GM10248 (cell line): ENCODE data around the gene LRRC4C.
"Not testable (repeated sequence)": the region's sequence is repeated elsewhere in the genome, so short reads cannot be mapped to it uniquely, and the experiment has no call there.

Experiments
- CTCF ChIA-PET: fragments of 300-600 bp; sonication (Branson Sonifier 250); formaldehyde crosslinking; extraction: SDS; loops from one replicate; lab custom pipeline; 2021; ENCODE audit warnings: antibody characterized with exemption; lab: Yijun Ruan, JAX
- POLR2A ChIA-PET: fragments of 350-650 bp; sonication (Branson Sonifier 250); formaldehyde crosslinking; extraction: SDS; loops from one replicate; lab custom pipeline; 2020; ENCODE audit warnings: antibody characterized with exemption; lab: Yijun Ruan, JAX
- DNase-seq: peaks from one replicate; pipeline ENCODE4 v3.0.0; 2012; ENCODE audit errors: extremely low spot score
- TF ChIP-seq, protein P1 (sequence below): IDR thresholded peaks from 2 replicates; pipeline ENCODE4 v1.5.1; 2012; ENCODE audit warnings: mild to moderate bottlenecking, low read depth; ENCODE audit errors: extremely low read depth, missing control alignments, control extremely low read depth

LRRC4C gene

DNA sequence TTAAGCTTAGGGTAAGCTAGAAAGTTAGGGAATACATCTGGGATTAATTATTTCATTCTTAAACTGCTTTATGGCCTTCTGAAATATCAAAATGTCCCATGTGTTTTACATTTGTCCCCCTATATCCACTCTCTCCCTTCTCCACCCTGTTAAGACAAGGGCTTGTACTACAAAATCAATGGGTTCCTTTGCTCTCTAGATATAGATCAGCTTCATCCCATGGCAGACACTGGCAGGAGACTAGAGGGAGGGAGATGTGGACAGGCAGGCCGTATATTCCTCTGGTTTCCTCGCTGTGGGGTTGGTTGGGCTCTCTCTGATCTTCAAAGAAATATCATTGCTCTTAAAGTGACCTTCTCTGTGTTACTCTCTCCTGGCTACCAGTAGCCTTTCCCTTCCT is 1281.0 kb downstream of the LRRC4C start:
- ChIA-PET POLR2A (no interaction called here), CTCF (interaction anchor here (0.7 to 1.2 kb wide), 2 partner anchors 27 to 96 kb away, joined by 3 read pairs; no protein-coding TSS in a partner anchor)
- TF ChIP-seq, protein P1, sequence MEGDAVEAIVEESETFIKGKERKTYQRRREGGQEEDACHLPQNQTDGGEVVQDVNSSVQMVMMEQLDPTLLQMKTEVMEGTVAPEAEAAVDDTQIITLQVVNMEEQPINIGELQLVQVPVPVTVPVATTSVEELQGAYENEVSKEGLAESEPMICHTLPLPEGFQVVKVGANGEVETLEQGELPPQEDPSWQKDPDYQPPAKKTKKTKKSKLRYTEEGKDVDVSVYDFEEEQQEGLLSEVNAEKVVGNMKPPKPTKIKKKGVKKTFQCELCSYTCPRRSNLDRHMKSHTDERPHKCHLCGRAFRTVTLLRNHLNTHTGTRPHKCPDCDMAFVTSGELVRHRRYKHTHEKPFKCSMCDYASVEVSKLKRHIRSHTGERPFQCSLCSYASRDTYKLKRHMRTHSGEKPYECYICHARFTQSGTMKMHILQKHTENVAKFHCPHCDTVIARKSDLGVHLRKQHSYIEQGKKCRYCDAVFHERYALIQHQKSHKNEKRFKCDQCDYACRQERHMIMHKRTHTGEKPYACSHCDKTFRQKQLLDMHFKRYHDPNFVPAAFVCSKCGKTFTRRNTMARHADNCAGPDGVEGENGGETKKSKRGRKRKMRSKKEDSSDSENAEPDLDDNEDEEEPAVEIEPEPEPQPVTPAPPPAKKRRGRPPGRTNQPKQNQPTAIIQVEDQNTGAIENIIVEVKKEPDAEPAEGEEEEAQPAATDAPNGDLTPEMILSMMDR = no peak
- no peak for DNase-seq

GRCh38 chr11:40175980-40176379 is 1283.5 kb downstream of the LRRC4C start:
- TF ChIP-seq, protein P1 = no peak
- CTCF ChIA-PET = no interaction called here
- POLR2A ChIA-PET = no interaction called here
- DNase-seq = no peak

DNA sequence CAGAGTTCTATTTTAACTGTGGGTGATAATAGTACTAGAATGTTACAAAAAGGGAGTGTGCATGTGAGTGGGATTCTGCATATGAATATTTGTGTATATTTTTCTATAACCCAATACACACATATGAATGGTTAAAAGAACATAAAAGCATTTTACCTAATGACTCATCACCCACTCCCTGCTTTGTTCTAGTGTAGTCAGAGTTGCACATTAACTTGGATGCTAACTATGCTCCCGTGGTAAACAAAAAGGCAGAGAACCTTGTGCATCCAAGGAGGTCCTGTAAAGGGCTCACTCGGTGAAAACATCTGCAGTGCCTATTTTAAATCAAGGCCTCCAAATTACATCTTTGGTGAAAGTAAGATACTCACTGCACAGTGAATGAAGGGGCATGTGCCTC is 1289.4 kb downstream of the LRRC4C start:
- POLR2A ChIA-PET = no interaction called here
- TF ChIP-seq, protein P1 = no peak
- CTCF ChIA-PET = no interaction called here
- no peak for DNase-seq

DNA sequence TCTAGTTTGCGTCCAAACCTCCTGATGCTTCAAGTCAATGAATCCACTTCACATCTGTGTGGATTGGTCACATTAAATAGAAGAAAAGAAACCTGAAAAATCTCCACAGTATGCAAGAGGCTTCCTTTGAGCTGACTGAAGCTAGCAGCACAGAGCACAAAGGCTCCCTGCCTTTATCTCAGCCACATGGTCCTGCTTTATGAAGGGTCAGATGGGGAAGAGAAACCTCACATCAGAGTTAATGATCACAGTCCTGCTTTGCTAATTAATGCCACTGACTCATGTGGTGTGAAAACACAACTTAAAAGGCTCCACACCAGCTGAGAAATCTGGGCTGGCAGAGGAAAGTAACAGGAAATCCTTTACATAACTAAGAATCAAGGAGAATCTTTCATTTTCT is 1291.0 kb downstream of the LRRC4C start:
- ChIA-PET CTCF (no interaction called here), POLR2A (no interaction called here)
- no peak for DNase-seq
- TF ChIP-seq, protein P1 = no peak

DNA sequence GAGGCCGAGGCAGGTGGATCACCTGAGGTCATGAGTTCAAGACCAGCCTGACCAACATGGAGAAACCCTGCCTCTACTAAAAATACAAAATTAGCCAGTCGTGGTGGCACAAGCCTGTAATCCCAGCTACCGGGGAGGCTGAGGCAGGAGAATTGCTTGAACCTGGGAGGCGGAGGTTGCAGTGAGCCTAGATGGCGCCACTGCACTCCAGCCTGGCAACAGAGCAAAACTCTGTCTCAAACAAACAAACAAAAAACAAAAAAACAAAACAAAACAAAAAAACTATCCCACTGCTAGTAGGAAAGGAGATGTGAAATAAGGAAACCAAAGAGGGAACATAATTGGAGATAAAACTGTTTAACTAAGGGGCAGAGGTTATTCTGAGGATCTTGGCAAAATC is 1291.6 kb downstream of the LRRC4C start:
- CTCF ChIA-PET, POLR2A ChIA-PET, DNase-seq: not testable (repeated sequence)

DNA sequence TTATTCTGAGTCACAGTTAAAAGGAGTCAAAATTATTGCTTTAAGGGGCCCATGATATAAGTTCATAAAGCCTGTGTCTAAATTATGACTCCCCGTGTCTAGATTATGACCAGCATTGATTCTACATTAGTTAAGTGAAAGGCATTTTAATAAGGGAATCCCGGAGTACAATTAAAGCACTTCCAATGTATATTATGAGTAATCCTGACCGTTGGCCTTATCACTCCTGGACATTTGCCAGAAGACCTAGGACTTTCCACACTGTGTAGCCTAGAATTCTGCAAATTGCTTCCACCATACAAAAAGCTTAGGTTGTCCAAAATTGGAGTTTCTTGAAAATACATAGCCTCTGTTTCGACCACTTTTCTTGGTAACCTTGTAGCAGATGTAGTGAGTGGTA is 1292.6 kb downstream of the LRRC4C start:
- TF ChIP-seq, protein P1 = no peak
- DNase-seq = no peak
- CTCF ChIA-PET = interaction anchor here (0.8 kb wide), 1 partner anchor 11 kb away, joined by 3 read pairs; no protein-coding TSS in a partner anchor
- POLR2A ChIA-PET = no interaction called here

DNA sequence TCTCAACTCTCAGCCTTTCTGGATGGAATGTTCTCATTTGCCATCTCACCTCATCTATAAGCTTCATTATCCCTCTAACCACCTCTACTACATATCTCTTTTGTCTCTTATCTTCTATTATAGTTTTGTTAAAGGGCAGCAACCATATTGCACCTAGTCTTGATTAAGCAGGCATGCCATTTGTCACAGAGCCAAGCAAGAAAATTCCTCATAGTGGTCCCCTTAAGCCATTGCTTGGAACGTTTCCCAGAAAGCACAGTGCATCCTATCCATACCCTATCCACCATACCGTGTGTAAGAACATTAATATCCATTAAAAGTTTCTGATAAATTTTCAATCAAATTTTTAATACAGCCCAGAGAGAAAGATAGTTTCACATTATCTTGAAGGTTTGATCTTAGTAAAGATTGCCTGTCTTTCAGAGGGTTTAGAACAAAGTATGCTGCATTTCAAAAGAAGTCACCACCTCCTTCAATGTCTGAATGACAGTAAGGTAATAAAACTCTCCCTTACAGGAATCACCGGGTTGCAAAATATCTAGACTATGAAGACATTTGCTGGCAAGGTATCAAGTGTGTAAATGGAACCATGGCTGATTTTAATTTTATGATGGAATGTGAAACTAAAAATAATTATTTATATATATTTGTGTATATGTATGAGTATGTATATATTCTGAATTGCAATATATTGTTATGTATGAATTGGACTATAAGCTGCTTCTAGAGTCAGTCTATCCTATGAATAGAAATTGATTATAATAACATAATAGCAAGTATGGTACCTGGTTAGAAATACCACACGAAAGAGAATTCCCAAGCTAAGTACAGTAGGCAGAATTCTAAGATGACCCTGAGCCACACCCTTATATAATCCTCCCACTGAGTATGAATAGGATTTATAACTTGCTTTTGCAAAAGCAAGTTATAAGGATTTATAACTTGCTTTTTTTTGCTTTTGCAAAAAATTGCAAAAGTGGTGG is 1296.3 kb downstream of the LRRC4C start:
- DNase-seq = no peak
- CTCF ChIA-PET = interaction anchor here (1.0 kb wide), 1 partner anchor 12 kb away, joined by 3 read pairs; no protein-coding TSS in a partner anchor
- TF ChIP-seq, protein P1 = no peak
- POLR2A ChIA-PET = no interaction called here
